Endometrium (tissue), 2 donors: ENCODE data around the gene VPS26C.

Source experiments
- FAIRE-seq: peaks from 2 replicates; lab custom pipeline; 2012; peaks lifted over from hg19 to GRCh38; lab: Jason Lieb, UNC
- donor health status: control.
- donor health status: control.

VPS26C gene

DNA sequence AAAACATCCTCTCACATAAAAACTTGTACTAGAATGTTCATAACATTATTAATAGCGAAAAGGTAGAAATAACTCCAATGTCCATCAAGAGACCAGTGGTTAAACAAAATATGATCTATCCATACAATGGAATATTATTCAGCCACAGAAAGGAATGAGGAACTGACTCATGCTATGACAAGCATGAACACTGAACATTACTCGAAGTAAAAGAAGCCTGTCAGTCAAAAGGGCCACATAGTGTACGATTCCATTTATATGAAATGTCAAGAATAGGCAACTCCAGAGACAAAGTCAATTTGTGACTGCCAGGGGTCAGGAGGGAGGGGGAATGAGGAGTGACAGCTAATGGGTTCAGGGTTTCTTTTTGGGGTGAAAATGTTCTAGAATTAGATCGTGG, 2.3 kb downstream of the VPS26C start:
- FAIRE-seq: no peak

DNA sequence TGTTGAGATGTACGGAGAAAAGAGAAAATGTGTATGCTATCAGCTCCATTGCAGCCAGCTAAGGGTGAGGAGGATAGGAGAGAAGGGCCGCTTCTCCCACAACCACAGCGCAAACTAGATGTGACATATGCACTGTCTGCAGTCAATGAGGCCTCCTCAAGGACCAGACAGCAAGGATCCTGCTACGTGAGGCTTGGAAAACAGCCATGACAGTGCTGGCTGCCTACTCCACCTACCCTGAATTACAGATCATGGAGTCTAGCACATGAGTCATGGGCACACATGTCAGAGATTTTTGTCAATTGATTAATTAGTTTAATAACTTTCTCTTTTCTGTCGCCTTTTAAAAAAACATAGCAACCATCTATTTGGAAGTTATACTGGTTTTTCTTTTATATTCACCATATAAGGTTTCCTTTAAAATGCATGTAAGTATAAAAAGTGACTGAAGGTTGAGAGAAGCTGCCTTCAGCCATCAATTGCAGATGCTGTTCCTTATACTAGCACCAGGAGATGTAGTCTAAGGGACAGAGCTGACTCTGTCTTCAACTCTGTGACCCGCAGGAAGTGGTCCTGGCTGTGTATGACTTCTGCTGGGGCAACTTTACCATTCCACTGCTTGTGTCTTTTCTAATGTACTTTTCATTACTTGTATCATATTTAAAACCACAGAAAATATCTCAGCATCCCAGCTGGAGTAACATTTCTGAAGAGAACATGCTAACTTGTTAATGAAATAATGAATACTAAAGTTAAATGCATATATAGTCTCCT, 3.1 kb downstream of the VPS26C start:
- FAIRE-seq: no peak

DNA sequence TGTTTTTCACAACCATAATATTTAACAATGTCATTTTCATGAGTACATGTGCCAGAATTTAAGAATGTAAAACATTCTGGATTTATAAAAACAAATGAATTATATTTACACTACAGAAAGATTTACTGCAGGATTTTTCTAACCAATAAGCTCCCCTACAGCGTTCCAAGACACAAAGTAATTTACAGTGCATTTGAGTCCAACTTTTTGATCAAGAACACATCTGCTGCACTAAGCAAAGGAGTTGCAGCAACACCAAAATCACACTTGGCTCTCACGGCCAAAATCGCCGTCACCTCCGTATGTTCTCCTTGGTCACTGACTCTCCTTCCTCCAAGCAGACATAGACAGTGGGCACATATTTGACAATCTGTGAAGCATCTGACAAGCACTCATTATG, 7.7 kb downstream of the VPS26C start:
- no peak for FAIRE-seq

DNA sequence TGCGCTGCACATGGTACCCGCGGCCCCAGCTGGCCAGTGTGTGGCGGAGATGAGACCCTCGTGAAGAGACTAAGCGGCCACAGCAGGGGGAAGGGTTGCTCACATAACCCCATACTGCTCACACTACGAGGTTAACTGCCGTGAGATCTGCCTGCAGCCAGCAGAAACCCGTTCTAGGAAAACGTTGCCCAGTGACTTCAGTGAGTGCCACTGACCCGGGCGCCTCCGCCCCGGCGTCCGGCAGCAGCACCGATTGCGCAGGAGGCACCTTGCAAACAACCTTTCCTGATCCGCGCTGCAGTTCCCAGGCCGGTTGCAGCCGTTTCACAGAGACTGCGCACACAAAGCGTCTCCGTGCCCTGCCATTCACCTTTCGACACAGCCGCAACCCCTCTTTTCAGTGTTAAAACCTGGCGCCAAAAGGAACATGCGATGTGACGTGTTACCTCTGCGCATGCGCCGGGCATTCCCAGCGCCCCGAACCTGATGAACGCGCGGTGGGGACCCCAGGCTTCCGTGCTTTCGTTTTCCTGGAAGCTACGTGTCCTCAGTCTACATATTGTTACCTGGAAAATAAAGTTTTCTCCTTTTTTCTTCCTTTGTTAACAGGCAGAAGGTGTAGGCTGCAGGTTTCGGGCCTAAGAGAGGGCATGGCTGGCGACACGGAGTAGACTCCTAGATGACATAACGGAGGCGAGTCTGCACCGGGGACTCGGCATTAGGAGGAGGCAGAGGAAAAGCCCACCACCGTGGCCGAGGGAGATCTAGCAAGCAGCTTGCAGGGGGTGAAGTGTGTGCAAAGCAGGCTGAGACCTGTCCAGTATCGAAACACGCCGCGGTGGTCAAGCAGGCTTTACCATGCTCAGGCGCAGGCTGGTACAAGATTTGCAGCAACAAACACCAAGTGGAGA, 8.9 kb downstream of the VPS26C start:
- FAIRE-seq: no peak

DNA sequence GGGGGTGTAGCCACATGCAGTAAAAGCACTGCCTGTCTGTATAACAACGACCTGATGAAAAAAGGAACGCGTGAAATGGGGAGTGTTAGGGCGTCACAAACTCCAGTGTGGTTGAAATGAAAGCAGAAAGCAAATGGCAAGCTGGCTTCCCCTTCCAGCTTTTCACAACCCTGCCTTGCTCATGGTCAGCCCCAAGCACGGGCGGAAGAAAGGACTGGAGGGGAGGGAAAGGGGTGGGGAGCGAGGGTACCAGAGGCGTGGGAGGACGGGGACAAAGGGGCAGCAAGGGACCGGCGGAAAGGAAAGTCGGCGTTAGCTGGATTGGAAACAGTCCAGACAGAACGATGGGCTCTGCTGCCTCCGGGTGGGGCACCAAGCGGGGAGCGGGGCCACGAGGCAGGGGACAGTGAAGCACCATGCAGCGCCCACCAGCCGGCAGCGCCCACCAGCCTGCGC, 9.6 kb downstream of the VPS26C start:
- FAIRE-seq: no peak

DNA sequence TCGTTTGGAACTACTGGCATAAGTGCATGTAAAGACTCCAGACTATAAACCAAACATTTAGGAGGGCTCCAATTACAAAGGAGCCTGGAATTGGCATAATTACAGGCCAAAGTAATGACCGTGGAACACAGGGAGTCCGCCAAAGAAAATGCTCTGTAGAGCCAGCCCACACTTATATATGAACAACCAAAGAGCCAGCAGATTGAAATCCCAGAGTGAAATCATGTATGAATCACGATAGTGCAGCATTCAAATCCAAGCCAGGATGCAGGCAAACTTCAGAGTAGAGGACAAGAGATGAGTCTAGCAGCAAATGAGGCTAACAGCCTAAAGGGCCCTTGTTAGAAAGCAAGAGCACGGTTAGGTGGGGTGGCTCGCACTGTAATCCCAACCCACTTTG, 13.1 kb downstream of the VPS26C start:
- FAIRE-seq: no peak

DNA sequence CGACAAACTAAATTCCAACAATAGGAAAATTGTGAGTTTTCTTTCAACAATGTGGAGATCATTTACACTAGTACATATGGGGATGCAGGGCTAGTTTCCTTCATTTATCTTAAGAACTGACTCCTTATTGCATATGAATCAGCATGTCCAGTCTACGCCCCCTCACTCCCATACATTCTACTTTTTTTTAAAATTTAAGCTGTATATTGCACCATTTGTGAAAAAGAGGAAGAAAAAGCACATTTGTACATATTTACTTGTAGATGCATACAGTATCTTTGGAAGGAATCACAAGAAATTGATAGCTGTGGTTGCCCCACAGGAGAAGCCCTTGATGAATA, 15.9 kb downstream of the VPS26C start:
- no peak for FAIRE-seq

DNA sequence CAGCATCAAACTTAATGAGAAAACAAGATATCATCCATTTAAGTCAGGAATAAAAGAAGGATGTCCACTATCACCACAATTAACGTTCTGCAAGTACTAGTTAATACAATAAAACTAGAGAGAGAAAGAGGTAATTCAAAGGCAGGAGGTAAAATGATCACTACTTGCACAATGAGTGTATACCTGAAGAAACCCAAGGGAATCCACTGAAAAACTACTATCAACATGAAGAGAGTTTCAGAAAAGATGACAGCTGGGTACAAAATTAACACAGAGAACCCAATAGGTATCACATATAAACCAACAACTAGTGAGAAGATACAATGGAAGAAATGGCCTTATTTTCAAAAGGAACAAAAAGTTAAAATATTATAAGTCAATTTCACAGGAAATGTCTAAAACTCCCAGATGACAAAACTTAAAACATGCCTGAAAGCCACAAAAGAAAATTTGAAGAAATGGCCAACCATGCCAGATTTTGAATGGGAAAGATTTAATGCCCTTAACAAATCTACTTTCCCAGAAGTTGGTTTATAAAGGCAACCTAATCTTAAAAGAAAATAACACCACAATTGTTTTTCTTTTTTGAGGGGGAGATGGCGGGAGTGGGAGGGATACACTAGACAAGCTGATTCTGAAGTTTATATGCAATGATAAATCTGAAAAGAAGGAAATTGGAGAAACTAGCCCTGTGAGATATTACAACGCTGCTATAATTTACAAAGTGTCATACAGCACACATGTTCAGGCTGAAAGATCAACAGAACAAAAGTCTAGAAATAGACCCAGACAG, 17.8 kb downstream of the VPS26C start:
- peak; percentile 93 for FAIRE-seq

DNA sequence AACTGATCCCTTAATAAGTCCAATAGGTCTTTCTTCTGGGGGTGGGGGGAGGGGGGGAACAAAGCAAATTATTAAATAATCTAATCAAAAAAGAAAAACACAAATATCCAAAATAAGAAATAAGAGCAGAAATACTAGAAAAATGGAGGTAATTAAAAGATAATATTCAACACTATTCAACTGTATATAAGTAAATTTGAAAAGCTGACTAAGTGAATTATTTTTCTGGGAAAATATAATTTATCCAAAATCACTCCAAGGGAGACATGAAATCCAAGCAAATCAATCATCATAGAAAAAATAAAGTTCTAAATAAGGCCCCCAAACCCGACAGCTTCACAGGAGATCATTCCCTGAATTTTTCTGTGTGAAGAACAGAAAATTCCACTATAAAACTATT, 18.8 kb downstream of the VPS26C start:
- FAIRE-seq: no peak

DNA sequence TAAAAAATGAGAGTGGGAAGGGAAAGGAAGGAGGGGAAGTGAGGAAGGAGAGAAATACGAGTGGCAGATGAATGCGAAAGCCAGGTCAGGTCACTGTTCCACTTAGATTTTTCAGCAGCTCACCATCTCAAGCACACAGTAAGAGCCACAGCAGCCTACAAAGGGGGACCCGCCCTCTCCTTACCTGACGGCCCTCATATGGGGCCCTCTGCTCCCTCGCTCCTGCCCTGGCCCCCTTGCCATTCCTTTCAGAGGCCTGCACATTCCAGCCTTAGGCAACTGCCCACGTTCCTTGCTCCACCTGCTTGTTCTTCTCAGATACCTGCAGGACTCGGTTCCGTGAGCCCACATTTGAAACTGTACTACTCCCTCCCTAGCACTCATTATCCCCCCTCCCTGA, 22.0 kb downstream of the VPS26C start:
- no peak for FAIRE-seq

DNA sequence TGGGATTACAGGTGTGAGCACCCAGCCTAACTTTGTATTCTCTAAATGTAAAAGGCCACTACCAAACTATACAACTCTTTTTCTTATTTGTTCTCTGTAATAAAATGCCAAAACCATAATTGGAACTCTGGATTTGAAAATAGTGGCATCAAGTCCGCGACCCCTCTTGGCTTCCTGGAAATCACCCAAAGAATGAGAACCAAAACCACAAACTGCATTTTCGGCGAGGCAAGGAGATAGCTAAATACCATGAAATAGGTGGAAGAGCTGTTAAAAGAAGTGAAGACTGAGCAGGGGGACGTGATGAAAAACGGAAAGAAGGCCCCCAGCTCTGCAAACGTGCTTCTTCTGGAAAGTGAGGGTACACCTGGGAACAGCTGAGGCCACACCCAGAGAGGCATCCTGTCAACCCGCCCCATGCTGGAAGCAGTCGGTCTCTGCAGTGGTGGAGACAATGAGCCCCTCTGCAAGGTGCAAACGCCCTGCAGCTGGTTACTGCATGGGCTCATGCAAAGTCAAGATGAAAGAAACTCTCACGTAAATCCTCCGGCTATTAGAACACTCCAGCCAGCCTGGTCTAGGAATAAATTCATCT, 22.5 kb downstream of the VPS26C start:
- FAIRE-seq: no peak

DNA sequence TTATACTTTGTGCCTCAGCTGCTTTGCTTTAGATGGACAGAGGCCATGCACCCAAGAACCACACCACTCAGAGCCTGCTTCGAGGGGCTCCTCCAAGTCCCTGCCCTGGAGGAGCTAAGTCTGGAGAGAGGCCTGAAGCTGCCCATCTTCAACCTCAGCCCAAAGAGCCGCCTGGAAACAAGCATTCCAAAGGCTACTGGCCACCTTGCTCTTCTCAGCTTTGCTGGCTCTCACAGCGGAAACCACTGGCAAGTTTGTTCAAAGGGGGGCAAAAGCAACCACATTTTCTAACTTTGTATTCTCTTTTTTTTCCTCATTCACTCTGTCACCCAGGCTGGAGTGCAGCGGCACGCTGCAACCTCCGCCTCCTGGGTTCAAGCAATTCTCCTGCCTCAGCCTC, 23.2 kb downstream of the VPS26C start:
- FAIRE-seq: no peak

DNA sequence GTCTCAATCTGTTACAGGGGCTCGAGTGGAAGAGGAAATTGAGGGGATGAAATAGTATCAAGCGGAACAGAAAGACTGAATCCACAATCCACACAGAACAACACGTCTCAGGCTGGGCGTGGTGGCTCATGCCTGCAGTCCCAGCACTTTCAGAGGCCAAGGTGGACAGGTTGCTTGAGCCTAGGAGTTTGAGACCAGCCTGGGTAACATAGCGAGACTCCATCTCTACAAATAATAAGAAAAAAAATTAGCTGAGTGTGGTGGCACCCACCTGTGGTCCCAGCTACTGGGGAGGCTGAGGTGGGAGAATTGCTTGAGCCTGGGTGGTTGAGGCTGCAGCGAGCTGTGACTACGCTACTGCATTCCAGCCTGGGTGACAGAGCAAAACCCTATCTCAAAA, 25.7 kb downstream of the VPS26C start:
- no peak for FAIRE-seq

DNA sequence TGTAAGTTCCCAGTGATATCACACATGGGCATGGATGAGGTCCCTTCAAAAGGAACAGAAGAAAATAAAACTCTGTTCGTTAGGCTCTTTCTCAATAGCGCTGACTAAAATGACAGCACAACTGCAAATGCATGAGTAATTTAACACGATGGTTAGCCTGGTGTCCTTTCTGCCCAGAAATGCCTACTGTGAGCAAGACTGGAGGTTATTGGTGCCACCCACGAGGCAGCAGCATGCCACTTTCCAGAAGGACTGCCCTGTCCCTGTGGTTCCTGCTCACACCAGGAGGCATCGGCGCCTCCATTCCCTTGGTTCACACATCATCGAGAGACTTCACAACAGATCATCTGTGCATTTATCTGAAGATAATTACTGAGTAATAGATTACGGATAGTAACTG, 26.2 kb downstream of the VPS26C start:
- FAIRE-seq: no peak

DNA sequence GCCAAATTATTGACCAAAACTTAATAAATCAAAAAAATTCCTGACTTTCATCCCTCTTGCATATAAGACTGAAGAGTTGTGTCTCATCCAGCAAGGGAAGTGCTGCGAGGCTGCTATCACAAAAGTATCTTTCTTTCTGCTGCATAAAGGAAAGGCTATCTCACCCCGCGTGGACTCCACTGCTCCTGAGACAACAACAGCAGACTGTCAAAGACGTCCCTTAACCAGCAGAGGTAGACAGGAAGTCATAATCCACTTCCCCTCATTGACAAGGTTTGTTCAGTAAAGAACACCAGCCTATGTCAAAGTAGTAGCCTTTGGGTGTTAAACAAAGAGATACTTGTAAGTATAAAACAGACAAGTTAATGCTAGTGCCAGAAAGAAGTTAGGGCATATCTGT, 29.4 kb downstream of the VPS26C start:
- FAIRE-seq: no peak

DNA sequence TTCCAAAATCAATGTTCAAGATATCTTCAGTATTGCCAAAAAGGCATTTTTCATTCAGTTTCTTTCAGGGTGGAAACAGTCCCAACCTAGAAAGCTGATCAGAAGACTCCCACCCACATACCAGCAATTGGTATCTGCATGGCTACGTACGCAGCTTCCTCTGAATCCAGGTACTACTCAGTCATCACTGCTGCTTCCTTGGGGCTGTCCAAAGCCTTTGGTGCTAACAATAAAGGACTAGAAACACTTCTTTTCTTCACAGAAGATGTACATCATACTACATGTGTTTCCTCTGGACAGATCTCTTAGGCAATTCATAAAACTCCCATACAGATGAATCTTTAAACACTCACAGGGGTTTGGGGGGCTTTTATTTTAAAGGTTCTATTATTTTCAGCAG, 29.8 kb downstream of the VPS26C start:
- no peak for FAIRE-seq

DNA sequence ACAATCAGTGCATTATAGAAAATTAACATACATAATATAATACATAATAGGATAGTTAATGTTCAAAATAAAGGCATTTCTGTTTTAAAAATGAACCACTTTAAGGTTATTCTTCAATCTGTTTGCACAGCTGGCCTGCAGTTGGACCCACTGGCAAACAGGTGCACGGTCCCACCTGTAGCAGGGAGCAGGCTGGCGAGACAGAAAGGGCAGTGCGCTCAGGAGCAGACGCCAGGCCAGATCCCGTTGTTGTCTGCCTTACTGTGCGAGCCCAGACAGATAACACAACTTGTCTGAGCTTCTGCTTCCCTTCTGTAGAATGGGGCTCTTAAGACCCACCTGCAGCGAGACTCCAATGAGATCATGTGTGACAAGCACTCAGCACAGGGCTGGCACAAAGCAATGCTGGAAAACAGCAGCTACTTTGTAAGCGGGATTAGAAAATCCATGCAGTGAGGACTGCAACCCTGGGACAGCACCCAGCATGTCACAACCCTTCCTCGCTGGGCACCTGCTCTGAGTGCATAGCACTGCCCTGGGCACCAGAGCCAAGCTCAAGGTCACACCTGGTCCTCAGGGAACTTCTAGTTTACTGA, 33.5 kb downstream of the VPS26C start:
- no peak for FAIRE-seq

DNA sequence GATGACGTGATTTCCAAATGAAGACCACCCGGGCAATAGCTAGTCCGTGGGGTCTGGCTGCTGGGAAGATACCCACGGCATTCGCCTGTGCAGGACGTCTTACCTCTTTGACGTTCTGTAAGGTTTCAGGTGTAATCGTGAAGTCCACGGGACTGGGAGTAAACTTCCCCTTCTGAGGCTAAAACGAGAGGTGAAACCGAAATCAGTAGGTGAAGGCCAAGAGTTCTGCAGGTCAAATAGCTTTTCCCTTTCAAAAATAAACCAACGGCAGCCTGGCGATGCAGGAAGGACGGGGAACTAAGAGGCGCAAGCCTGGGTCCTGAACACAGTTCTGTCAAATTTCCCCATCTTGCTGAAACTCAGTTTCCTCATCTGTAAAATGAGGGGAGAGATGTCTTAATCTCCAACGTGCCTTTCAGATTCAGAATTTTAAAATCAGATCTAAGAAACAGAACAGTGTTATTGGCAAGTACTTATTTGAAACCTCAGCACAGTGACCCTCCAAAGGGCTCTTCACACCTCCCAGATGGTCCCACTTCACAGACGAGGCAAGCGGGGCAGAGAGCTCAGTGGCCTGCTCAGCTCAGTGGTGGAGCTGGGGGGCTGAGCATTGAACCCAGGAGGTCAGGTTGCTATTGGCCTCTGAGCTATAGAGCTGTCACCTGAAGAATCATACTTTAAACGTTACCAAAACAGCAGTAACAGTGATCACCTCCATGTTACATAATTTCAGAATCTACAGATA, 34.7 kb downstream of the VPS26C start:
- FAIRE-seq: no peak

DNA sequence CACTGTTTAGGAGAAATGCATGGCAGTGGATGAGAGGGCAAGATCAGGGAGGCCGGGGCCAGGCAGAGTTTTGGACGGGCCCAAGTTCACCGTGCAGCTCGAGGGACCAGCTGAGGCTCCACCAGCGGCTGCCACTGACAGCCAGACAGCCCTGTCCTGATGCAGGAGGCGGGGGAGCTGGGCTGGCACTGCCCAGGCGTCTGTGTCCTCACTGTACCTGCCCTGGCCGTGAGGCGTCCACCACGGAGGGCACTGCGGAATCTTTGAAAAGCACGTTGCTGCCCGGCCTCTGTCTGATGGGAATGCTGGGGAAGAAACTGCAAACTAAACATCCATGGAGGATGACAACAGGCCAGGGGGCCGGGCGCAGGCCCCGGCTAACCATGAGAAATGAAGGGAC, 35.5 kb downstream of the VPS26C start:
- FAIRE-seq: no peak

DNA sequence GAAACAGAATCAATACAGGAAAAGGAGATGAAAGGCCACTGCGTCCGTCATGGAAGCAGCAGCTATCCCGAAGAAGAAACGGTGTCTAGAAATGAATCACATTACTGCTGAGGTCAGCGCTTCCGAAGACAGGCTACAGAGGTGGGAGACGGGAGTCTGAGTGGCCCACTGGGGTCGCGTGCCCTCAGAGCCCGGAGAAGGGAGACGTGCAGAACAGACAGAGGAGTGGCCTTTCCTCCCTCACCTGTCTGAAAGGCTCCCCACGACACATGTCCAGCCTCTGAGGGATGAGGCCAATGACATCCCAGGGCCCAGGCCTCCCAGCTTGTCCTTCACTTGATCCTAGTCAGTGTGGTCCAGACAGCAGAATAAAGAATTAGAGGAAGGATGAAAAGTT, 35.9 kb downstream of the VPS26C start:
- FAIRE-seq: no peak

DNA sequence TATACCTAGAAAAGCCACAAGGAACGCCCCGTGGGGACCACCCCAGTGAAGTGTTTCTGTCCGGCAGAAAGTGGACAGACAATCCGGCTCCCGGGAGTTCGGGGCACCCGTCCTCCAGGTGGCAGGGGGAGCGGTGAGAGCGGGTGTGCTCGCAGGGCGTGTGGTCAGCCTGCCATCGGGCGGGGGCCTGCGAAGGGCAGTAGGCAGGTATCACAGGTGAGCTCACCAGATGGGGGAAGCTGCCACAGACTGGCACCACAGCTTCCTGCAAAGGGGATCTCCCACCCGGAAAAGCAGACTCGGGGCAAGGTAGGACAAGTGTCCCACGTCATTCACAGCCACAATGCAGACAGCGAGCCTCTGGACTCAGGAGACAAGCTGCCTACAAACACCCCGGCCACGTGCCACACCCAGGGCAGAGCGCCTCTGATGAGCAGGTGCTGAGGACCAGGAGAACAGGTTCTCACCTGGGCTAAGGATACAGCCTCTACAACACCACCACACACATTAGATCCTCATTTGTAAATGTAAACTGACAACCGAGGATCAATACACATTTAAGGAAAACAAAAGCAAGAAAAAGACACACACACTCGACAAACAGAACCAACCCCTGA, 36.4 kb downstream of the VPS26C start:
- FAIRE-seq: no peak
